Gastroesophageal sphincter (tissue), 3 donors: ENCODE measurements around the gene TNRC6A.

ENCODE experiments used
- CTCF ChIP-seq, 4 experiments: fragments of 200-600 bp in 2 of 4; fragments of 450-650 bp in 2 of 4; sonication (generic) in 1 of 4; IDR thresholded peaks; one replicate each; pipeline ENCODE4 v1.5.1; 2017 to 2019; ENCODE audit warnings: antibody characterized with exemption in 4 of 4, mild to moderate bottlenecking in 2 of 4, moderate library complexity in 2 of 4
- EP300 ChIP-seq: sonication (generic); formaldehyde crosslinking; IDR thresholded peaks from one replicate; pipeline ENCODE4 v1.6.1; 2017; ENCODE audit warnings: antibody characterized with exemption, mild to moderate bottlenecking
- POLR2A ChIP-seq, 2 donors: fragments of 450-650 bp; IDR thresholded peaks; one replicate each; pipeline ENCODE4 v1.6.1; 2017; ENCODE audit warnings: antibody characterized with exemption in 2 of 2, mild to moderate bottlenecking in 2 of 2, moderate library complexity in 1 of 2
- POLR2AphosphoS5 ChIP-seq: sonication (generic); formaldehyde crosslinking; IDR thresholded peaks from one replicate; pipeline ENCODE4 v1.6.1; 2017; ENCODE audit warnings: antibody characterized with exemption

- TF ChIP-seq CTCF (IDR thresholded peaks at IDR 0.05): no peak
- no peak for TF ChIP-seq POLR2A (IDR thresholded peaks at IDR 0.05)
- no peak for TF ChIP-seq POLR2AphosphoS5
- TF ChIP-seq EP300: no peak
Observed at GRCh38 chr16:24758373-24758772, 28.9 kb downstream of the TNRC6A start.
